Measurements from ENCODE around the gene AMOTL2.

Gene AMOTL2

GRCh38 chr3:134312873-134313846 is 61.1 kb downstream of the AMOTL2 start:
- no peak for DNase-seq

- DNase-seq, result no peak
Measured at GRCh38 chr3:134312072-134312872, 62.0 kb downstream of the AMOTL2 start.

GRCh38 chr3:134311693-134312071 is 62.6 kb downstream of the AMOTL2 start:
- DNase-seq, result no peak

GRCh38 chr3:134311265-134311664 is 63.0 kb downstream of the AMOTL2 start:
- no peak for DNase-seq

GRCh38 chr3:134309987-134310700 is 64.1 kb downstream of the AMOTL2 start:
- DNase-seq, result no peak

GRCh38 chr3:134308350-134308891 is 65.8 kb downstream of the AMOTL2 start:
- peak; percentile 73 for DNase-seq

GRCh38 chr3:134307425-134307824 is 66.8 kb downstream of the AMOTL2 start:
- DNase-seq, result no peak

GRCh38 chr3:134306320-134306719 is 67.9 kb downstream of the AMOTL2 start:
- no peak for DNase-seq
